Measurements from ENCODE around the gene KLHDC3. TPM values are rescaled to one million over a fixed set of nuclear protein-coding genes. Genes with fewer than 3 reads are reported as not detected.

The KLHDC3 gene
- total and polyA plus RNA-seq, 10 of the 15 experiments (the other 5 are each of a cell fraction or from before 2014, with no cell fraction given) = 2.4 to 102 (median 55.4) TPM

GRCh38 chr6:42973926-42974325 is 40.1 kb upstream of the KLHDC3 start (continued):
- TF ChIP-seq, protein P1, sequence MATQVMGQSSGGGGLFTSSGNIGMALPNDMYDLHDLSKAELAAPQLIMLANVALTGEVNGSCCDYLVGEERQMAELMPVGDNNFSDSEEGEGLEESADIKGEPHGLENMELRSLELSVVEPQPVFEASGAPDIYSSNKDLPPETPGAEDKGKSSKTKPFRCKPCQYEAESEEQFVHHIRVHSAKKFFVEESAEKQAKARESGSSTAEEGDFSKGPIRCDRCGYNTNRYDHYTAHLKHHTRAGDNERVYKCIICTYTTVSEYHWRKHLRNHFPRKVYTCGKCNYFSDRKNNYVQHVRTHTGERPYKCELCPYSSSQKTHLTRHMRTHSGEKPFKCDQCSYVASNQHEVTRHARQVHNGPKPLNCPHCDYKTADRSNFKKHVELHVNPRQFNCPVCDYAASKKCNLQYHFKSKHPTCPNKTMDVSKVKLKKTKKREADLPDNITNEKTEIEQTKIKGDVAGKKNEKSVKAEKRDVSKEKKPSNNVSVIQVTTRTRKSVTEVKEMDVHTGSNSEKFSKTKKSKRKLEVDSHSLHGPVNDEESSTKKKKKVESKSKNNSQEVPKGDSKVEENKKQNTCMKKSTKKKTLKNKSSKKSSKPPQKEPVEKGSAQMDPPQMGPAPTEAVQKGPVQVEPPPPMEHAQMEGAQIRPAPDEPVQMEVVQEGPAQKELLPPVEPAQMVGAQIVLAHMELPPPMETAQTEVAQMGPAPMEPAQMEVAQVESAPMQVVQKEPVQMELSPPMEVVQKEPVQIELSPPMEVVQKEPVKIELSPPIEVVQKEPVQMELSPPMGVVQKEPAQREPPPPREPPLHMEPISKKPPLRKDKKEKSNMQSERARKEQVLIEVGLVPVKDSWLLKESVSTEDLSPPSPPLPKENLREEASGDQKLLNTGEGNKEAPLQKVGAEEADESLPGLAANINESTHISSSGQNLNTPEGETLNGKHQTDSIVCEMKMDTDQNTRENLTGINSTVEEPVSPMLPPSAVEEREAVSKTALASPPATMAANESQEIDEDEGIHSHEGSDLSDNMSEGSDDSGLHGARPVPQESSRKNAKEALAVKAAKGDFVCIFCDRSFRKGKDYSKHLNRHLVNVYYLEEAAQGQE (IDR thresholded peaks at IDR 0.05; ENCODE audit: low read depth, low read length) = no peak
- TF ChIP-seq SREBF1 (IDR thresholded peaks at IDR 0.05; ENCODE audit: low read length) (no peak), RUNX3 (IDR thresholded peaks at IDR 0.05; ENCODE audit: low read length) (no peak), FOXK2 (IDR thresholded peaks at IDR 0.05) (no peak), EZH2 (IDR thresholded peaks at IDR 0.05; ENCODE audit: borderline replicate concordance, control insufficient read depth, low read depth, low read length) (no peak), MLLT1 (IDR thresholded peaks at IDR 0.05) (no peak), ZNF207 (IDR thresholded peaks at IDR 0.05; ENCODE audit: borderline replicate concordance) (no peak)

All from GM12878 (cell line).